ENCODE data around the gene PI3.

GRCh38 chr20:45153147-45153546 lies 21.6 kb upstream of the PI3 start:
- TF ChIP-seq CTCF (IDR thresholded peaks at IDR 0.05; ENCODE audit: poor library complexity) (no peak), EZH2 (IDR thresholded peaks at IDR 0.05; ENCODE audit: borderline replicate concordance) (no peak)
